ENCODE measurements around the gene SYNGR1.

DNA sequence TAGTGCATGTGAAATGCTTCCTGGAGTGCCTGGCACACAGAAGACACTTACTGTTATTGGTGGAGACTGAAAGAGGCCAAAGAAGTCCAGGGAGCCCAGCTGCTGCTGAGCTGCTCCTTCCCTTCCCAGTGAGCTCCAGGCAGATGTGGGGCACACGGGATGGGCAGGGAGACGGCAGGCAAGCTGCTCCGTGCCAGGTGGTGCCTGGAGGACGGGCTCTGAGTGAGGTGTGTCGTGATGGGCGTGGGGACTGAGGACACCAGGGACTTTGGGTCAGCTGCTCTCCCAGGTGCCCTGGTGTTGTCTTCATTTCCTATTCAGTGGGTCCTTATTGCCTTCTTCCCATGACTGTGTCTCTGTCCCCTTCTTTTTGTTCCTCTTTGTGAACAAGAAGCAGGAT lies 69.3 kb downstream of the SYNGR1 start:
- no peak for TF ChIP-seq POLR2AphosphoS5 (IDR thresholded peaks at IDR 0.05; ENCODE audit: low read depth, low read length)
- TF ChIP-seq POLR2A (IDR thresholded peaks at IDR 0.05; ENCODE audit: low read depth, low read length): no peak
